DOHH2 (cell line): ENCODE measurements around the gene RASA3.

Experiments
- H3F3A ChIP-seq: fragments of 200-600 bp; sonication (generic), shearing (Covaris generic); 2 replicates; pipeline ENCODE4 v1.6.0; 2016; ENCODE audit warnings: antibody characterized with exemption, mild to moderate bottlenecking; ENCODE audit not compliant: control insufficient read depth, insufficient read depth
- H3K27ac ChIP-seq: fragments of 200-600 bp; sonication (generic); 2 replicates; pipeline ENCODE4 v1.5.1; 2014; ENCODE audit warnings: low read depth, mild to moderate bottlenecking, low read length, moderate library complexity
- H3K27me3 ChIP-seq: fragments of 200-600 bp; sonication (generic); 2 replicates; pipeline ENCODE4 v1.6.1; 2014; ENCODE audit warnings: mild to moderate bottlenecking, low read length, mixed read lengths; ENCODE audit not compliant: control insufficient read depth
- H3K36me3 ChIP-seq: fragments of 200-600 bp; sonication (generic); 2 replicates; pipeline ENCODE4 v1.6.1; 2014; ENCODE audit warnings: mild to moderate bottlenecking, low read length, moderate library complexity, mixed read lengths; ENCODE audit not compliant: control insufficient read depth
- H3K4me1 ChIP-seq: fragments of 200-600 bp; sonication (generic); 2 replicates; pipeline ENCODE4 v1.6.1; 2014; ENCODE audit warnings: mild to moderate bottlenecking, low read length, mixed read lengths; ENCODE audit not compliant: control insufficient read depth
- H3K4me2 ChIP-seq: fragments of 200-600 bp; sonication (generic); 2 replicates; pipeline ENCODE4 v1.6.0; 2014; ENCODE audit warnings: mild to moderate bottlenecking, low read length, moderate library complexity
- H3K4me3 ChIP-seq: fragments of 200-600 bp; sonication (generic); 2 replicates; pipeline ENCODE4 v1.5.1; 2014; ENCODE audit warnings: mild to moderate bottlenecking, low read length, mixed read lengths
- H3K79me2 ChIP-seq: fragments of 200-600 bp; sonication (generic); 2 replicates; pipeline ENCODE4 v1.6.1; 2014; ENCODE audit warnings: mild to moderate bottlenecking, low read length, mixed read lengths; ENCODE audit not compliant: control insufficient read depth
- H3K9me2 ChIP-seq: fragments of 200-600 bp; sonication (generic); replicated peaks from 2 replicates; pipeline ENCODE4 v1.6.1; 2014; ENCODE audit warnings: mild to moderate bottlenecking, low read length, mixed read lengths; ENCODE audit not compliant: control insufficient read depth
- H3K9me3 ChIP-seq: fragments of 200-600 bp; sonication (generic); 2 replicates; pipeline ENCODE4 v1.6.1; 2014; ENCODE audit warnings: antibody characterized with exemption, low read length, mixed read lengths; ENCODE audit not compliant: control insufficient read depth, insufficient read depth
- H4K20me1 ChIP-seq: fragments of 200-600 bp; sonication (generic); 2 replicates; pipeline ENCODE4 v1.6.0; 2014; ENCODE audit warnings: low read depth, mild to moderate bottlenecking, antibody characterized with exemption, low read length, moderate library complexity; ENCODE audit not compliant: control insufficient read depth, insufficient read depth
- EZH2phosphoT487 ChIP-seq: fragments of 200-600 bp; sonication (generic); IDR thresholded peaks from 2 replicates; pipeline ENCODE4 v1.6.1; 2017; ENCODE audit warnings: borderline replicate concordance, mild to moderate bottlenecking, antibody characterized with exemption, low read length, moderate library complexity, mixed read lengths
- TF ChIP-seq, protein P1 (sequence below): fragments of 200-600 bp; sonication (generic); IDR thresholded peaks from one replicate; pipeline ENCODE4 v1.5.1; 2014; ENCODE audit warnings: antibody characterized with exemption, mild to moderate bottlenecking, low read depth, low read length; ENCODE audit not compliant: poor library complexity, severe bottlenecking

The RASA3 gene

DNA sequence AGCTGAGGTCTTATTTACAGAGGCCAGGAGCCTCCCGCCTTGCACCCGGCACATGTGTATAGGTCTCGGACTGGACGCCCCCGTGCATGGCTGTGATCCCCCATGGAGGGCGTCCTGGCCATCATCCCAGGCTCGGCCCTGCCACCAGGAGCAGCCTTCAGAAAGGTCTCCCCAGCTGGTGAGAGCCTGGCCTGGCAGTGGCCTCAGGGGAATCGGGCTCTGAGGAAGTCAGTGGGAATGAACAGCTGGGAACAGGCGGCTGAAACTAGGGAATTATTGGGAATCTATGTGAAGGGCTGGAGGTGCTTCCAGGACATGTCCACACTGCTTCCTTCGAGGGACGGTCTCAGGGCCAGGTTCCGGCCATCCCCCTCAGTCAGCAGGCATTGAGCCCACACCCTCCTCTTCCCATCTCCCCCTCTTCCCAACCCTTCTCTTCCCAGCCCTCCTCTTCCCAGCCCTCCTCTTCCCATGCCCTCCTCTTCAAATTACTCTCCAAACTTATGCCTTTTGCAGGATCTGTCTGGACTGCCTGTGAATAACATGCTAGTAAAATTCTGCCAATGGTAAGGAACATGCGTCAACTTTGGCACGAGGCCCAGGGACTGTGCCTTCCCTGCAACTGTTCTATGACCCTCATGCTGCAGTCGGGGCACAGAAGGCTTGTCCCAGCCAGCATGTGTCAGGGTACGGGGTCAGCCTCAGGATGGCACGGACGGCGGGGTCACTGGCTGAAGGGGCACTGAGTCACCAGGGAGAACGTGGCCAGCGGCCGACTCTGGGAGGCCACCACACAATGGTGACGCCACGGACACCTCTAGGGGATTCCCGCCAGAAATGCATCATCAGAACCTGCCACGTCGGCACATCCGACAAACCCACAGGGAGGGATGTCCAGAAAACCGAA lies 134.3 kb downstream of the RASA3 start:
- no peaks in the 10 kb centered on the region for H4K20me1 ChIP-seq
- no peaks in the 10 kb centered on the region for H3K79me2 ChIP-seq
- no peaks in the 10 kb centered on the region for H3K27me3 ChIP-seq
- H3K27ac ChIP-seq: no peak overlapping the region
- H3F3A ChIP-seq: no peaks in the 10 kb centered on the region
- no peak overlapping the region for H3K4me3 ChIP-seq
- no peak overlapping the region for H3K4me2 ChIP-seq
- no peaks in the 10 kb centered on the region for H3K9me2 ChIP-seq
- no peaks in the 10 kb centered on the region for H3K36me3 ChIP-seq
- TF ChIP-seq EZH2phosphoT487: no peak
- TF ChIP-seq, protein P1, sequence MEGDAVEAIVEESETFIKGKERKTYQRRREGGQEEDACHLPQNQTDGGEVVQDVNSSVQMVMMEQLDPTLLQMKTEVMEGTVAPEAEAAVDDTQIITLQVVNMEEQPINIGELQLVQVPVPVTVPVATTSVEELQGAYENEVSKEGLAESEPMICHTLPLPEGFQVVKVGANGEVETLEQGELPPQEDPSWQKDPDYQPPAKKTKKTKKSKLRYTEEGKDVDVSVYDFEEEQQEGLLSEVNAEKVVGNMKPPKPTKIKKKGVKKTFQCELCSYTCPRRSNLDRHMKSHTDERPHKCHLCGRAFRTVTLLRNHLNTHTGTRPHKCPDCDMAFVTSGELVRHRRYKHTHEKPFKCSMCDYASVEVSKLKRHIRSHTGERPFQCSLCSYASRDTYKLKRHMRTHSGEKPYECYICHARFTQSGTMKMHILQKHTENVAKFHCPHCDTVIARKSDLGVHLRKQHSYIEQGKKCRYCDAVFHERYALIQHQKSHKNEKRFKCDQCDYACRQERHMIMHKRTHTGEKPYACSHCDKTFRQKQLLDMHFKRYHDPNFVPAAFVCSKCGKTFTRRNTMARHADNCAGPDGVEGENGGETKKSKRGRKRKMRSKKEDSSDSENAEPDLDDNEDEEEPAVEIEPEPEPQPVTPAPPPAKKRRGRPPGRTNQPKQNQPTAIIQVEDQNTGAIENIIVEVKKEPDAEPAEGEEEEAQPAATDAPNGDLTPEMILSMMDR: no peak
- H3K4me1 ChIP-seq: peaks cover 3% of the 10 kb centered on the region; the same call in 1 of the 2 replicates
- no peaks in the 10 kb centered on the region for H3K9me3 ChIP-seq

- H3K4me1 ChIP-seq: peaks cover 3% of the 10 kb centered on the region; the same call in 1 of the 2 replicates
- H3K27me3 ChIP-seq: no peaks in the 10 kb centered on the region
- no peaks in the 10 kb centered on the region for H3F3A ChIP-seq
- no peak overlapping the region for H3K4me3 ChIP-seq
- no peaks in the 10 kb centered on the region for H3K79me2 ChIP-seq
- no peaks in the 10 kb centered on the region for H3K9me2 ChIP-seq
- no peaks in the 10 kb centered on the region for H4K20me1 ChIP-seq
- TF ChIP-seq, protein P1: no peak
- no peak for TF ChIP-seq EZH2phosphoT487
- H3K9me3 ChIP-seq: no peaks in the 10 kb centered on the region
- H3K27ac ChIP-seq: no peak overlapping the region
- no peak overlapping the region for H3K4me2 ChIP-seq
- no peaks in the 10 kb centered on the region for H3K36me3 ChIP-seq
Measured at GRCh38 chr13:113996912-113997745, 135.3 kb downstream of the RASA3 start.

DNA sequence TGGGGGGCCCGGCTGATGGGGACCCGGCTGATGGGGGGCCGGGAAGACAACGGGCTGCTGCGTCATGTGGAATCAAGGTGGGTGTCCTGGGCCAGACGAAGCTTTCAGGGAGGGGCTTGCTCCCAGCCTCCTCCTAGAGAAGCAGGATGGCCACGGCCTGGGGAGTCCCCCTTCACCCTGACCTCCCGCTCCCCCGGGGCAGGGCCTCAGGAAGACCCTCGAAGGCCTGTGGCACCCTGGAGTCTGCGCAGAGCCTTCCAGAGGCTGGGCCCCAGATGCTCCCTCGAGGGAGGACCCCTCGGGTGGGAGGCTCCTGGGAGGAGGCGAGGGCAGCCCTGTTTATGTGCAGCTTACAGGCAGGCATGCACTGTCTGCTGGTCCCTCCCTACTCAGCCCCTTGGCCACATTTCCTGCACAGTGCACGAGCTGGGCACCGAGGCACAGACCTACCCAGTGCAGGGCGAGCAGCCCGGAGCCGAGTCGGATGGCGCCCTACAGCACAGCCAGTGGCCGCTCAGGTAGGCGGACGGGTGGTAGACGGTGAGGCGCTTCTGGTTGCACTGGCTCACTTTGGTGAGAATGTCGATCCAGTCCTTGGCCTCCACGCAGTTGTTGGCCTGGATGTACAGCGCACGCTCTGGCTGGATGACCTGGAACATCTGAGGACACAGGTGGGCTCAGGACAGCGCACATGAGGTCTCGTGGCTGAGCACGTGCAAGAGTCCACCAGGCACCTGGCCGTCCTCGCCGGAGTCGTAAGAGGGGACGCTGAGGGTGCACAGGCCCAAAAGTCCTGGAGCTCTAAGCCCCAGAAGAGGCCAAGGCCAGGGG lies 136.1 kb downstream of the RASA3 start:
- TF ChIP-seq, protein P1: no peak
- no peak for TF ChIP-seq EZH2phosphoT487
- H3K27me3 ChIP-seq: no peaks in the 10 kb centered on the region
- no peaks in the 10 kb centered on the region for H3K9me2 ChIP-seq
- no peaks in the 10 kb centered on the region; the same call in 1 of the 2 replicates for H3K9me3 ChIP-seq
- H4K20me1 ChIP-seq: no peaks in the 10 kb centered on the region
- H3K79me2 ChIP-seq: no peaks in the 10 kb centered on the region
- no peak overlapping the region for H3K27ac ChIP-seq
- H3K36me3 ChIP-seq: no peaks in the 10 kb centered on the region
- H3F3A ChIP-seq: no peaks in the 10 kb centered on the region
- H3K4me2 ChIP-seq: no peak overlapping the region
- no peak overlapping the region for H3K4me3 ChIP-seq
- H3K4me1 ChIP-seq: peaks cover 3% of the 10 kb centered on the region; the same call in 1 of the 2 replicates
